GM18526 (cell line): Measurements from ENCODE around the gene ABAT.

Experiments used
- POLR2A ChIP-seq: IDR thresholded peaks from 3 replicates; pipeline ENCODE4 v1.6.1; 2011; ENCODE audit not compliant: insufficient read length; ENCODE audit errors: extremely low read depth

ABAT gene

DNA sequence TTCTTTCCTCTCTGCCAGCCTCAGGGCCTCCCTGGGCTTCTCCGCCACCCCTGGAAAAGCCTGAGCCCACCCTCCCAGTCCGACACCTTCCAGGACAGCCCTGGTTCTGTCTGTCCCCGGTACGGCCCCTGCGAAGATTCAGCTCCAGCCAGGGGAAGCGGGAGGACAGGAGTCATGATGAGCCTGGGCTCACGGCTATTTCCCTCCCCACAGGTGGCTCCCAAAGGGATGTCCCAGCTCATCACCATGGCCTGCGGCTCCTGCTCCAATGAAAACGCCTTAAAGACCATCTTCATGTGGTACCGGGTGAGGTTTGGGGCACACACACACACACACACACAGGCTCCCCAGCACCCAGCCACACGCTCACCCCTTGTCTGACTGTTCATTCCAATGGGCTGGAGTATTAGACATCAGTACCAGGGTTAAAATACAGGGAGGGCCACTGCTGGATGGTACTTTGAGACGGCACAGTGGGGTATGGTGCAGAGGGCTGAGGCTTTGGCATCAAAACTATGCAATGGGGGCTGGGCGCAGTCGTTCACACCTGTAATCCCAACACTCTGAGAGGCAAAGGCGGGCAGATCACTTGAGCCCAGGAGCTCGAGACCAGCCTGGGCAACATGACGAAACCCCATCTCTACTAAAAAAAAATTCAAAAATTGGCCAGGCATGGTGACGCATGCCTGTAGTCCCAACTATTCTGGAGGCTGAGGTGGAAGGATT lies 90.3 kb downstream of the ABAT start:
- no peak for TF ChIP-seq POLR2A

DNA sequence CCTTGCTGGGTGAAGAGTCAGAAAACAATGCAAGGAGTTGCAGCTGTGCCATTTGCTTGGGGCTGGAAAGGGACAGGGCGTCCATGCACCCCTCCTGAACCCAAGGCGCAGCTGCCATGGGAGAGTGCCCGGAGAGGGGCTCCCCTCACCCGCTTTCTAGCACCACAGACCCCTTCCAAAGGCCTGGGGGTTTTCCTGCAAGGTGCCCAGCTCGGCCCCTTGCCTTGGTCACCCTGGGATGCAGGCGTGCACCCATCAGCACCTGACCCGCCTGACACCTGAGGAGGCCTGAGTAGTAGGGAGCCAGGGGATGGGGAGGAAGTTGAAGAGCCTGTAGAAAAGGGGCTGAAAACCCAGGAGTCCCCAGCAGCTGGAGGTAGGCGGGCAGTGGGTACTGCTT lies 92.8 kb downstream of the ABAT start:
- TF ChIP-seq POLR2A = no peak

DNA sequence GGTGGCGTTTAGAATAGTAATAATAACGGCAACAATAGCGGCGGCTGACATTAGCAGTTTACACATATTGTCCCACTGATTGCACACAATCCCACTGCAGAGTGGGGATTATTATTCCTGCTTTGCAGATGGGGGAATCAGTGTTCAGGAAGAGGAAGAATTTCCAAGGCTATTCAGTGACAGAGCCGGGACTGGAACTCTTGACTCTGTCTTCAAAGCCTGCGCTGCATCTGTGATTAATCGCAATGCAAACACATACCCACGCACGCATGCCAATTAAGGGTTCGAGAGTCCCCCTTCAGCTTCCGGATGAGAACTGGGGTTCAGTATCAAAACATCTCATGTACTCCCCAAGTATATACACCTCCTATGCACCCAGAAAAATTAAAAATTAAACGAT lies 93.9 kb downstream of the ABAT start:
- no peak for TF ChIP-seq POLR2A

GRCh38 chr16:8768692-8769091 lies 94.3 kb downstream of the ABAT start:
- no peak for TF ChIP-seq POLR2A

GRCh38 chr16:8773537-8773936 lies 99.1 kb downstream of the ABAT start:
- TF ChIP-seq POLR2A = no peak

DNA sequence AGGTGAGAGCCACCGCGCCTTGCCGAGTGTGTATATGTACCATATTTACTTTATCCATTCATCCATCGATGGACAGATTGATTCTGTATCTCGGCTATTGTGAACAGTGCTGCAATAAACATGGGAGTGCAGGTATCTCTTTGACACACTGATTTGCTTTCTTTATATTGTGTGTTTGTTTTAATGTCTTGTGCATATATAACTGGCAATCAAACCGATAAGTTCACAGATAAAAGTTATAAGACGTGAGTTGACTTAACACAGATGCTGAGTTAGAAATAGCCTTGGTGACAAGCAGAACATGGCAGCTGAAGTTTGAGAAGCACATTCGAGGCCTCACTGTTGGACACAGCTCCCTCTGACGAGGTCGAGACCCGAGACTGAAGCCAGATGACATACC lies 99.8 kb downstream of the ABAT start:
- no peak for TF ChIP-seq POLR2A

GRCh38 chr16:8775359-8775758 lies 100.9 kb downstream of the ABAT start:
- no peak for TF ChIP-seq POLR2A

DNA sequence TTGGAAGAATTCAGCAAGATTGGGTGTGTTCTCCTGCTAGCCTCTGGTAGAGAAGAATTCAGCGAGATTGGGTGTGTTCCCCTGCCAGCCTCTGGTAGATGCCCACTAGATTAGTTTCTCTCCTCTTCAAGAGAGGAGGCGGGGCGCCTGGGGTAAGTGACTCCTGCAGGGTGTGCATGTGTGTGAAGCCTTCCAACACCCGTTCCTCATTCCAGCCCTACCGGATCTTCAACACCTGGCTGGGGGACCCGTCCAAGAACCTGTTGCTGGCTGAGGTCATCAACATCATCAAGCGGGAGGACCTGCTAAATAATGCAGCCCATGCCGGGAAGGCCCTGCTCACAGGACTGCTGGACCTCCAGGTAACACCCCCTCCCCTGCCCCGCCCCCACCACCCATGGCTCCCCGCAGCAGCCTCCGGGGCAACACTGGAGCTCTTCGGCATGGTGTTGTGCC lies 101.7 kb downstream of the ABAT start:
- TF ChIP-seq POLR2A = no peak

DNA sequence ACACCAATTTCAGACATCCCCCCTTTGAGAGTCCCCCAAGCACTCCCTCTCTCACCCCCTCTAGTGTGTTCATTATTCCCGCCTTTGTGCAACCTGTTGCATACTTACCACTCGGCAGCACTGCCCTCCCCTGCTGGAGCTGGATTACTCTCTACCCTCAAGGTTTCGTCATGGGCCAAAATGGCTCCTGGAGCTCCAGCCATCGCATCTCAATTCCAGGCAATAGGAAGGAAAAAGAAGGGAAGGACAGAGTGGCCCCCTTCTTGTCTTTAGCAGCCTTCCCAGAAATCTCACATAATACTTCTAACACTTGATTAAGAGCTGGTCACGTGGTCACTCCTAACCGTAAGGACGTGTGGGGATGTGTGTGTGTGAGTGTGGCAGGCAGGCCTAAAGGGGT lies 102.8 kb downstream of the ABAT start:
- TF ChIP-seq POLR2A = no peak

DNA sequence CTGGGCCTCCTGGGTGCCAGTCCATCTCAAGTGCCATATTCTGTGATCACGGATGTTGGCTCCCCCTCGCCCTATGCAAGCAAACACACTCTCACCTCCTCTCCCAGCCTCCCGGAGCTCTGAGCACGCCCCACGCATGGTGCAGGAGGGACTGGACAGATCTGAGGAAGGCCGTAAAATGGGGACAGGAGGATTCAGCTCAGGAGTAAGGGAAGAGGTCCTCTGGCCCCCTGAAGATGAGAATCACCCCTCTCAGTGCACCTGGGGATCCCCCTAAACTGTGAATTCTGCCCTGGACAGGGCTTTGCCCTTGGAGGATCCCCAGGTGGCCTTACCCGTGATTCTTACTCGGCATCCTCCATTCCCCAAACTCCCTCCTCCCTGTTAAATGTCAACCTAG lies 107.4 kb downstream of the ABAT start:
- TF ChIP-seq POLR2A = no peak

DNA sequence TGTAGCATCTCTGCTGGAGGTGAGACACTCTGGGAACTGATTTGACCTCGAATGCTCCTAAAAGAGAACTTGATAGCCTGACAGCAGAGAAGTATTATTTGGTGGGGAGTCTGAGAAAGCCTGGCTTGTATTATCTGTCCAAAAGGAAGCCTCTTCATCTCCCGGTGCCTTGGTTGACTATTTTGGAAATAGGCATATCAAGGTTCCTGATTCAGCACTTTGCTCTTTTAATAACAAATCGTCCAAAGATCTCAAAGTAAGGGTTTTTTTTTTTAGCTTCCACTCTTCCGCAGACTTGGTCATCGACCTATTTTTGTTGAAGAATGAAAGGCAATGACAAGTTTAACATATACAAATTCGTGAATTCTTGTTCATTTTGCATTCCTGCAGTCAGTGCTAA lies 108.3 kb downstream of the ABAT start:
- no peak for TF ChIP-seq POLR2A

GRCh38 chr16:8785408-8785807 lies 111.0 kb downstream of the ABAT start:
- TF ChIP-seq POLR2A = no peak

GRCh38 chr16:8788578-8789172 lies 114.3 kb downstream of the ABAT start:
- no peak for TF ChIP-seq POLR2A

- TF ChIP-seq POLR2A = no peak
Measured at GRCh38 chr16:8795091-8795490, 120.7 kb downstream of the ABAT start.

DNA sequence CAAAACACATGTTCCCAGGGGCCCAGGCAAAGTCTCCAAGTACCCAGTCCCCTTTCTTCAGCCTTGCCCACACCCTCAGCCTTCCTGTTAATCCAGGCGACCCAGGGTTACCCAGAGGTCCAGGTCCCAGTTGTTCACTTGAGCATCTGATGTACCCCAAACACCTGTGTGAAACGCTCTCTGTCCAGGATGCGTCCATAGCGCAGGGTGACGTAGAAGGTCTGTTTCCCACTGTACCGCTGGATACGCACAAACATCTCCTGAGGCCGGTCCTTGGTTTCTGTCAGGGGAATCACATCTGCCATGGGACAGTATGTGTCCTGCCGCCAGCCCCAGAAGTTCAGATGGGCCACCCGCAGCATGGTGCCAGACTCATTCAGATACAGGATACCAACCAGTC lies 121.4 kb downstream of the ABAT start:
- TF ChIP-seq POLR2A = no peak

- no peak for TF ChIP-seq POLR2A
Measured at GRCh38 chr16:8796469-8797363, 122.3 kb downstream of the ABAT start.

DNA sequence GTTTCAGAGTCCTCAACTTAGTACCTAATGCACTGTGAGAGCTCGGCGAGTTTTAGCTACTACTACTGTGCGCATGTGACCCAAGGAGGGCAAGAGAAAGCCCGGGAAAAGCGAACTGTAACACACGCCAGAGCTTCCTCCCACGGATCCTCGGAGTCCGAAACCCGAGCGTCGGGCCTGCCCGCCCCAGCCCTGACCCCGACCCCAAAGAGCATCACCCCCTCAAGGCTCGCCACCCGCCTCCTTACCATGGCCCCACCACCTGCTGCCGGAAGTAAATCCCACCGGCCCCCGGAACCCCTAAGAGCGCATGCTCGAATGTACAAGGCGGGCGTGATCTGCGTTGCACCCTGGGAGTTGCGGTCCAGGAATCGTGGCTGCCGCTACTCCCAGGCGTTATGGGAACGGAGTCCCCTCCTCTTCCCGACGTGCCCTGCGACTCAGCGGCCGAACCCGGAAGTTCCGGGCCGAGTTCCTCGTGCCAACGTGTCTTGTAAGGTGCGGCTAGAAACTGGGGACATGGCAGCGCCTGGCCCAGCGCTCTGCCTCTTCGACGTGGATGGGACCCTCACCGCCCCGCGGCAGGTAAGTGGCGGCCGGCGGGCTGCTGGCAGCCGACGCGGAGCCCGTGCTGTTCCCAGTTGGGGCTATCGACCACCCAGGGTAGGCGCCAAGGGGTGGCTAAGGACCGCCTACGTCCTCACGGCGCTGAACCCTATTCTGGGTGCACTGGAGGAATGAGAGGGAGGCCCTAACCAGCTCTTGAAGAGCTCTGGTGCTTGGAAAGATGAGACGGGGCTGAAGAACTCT lies 123.2 kb downstream of the ABAT start, which contains the start of the genes PMM2 and TMEM186:
Gene PMM2 (plus strand): TSS at position 476 of the 810 bp plus-strand sequence. CDS start 44 bp downstream, at position 520.
Gene TMEM186 (minus strand): TSS at position 276 of the 810 bp plus-strand sequence. CDS start 25 bp downstream, at position 251.
- TF ChIP-seq POLR2A = peak; percentile 91
